NCI-H1694 treated with DMSO at 0.1 percent for 48 hours (cell line): ENCODE data around the gene PMP22.

Experiments used
- DNase-seq: peaks from one replicate; lab custom pipeline; 2025; lab: John Stamatoyannopoulos, UW

The PMP22 gene

GRCh38 chr17:15265131-15265530, at the start of gene PMP22:
PMP22 (minus strand) TSS chr17:15265326; CDS start chr17:15260727, 4,599 bp downstream.
- DNase-seq: no peak

- no peak for DNase-seq
Observed at GRCh38 chr17:15311996-15312395, 46.9 kb upstream of the PMP22 start.

GRCh38 chr17:15309793-15310192, 44.7 kb upstream of the PMP22 start:
- DNase-seq: no peak

- no peak for DNase-seq
Observed at GRCh38 chr17:15309236-15309635, 44.1 kb upstream of the PMP22 start.

- no peak for DNase-seq
Observed at GRCh38 chr17:15308758-15309157, 43.6 kb upstream of the PMP22 start.

GRCh38 chr17:15307710-15308111, 42.6 kb upstream of the PMP22 start:
- DNase-seq: no peak

GRCh38 chr17:15303851-15304250, 38.7 kb upstream of the PMP22 start:
- no peak for DNase-seq

- DNase-seq: no peak
Observed at GRCh38 chr17:15303268-15303667, 38.1 kb upstream of the PMP22 start.

GRCh38 chr17:15301845-15302244, 36.7 kb upstream of the PMP22 start:
- no peak for DNase-seq

- DNase-seq: no peak
Observed at GRCh38 chr17:15298176-15298575, 33.0 kb upstream of the PMP22 start.

- DNase-seq: no peak
Observed at GRCh38 chr17:15293558-15293957, 28.4 kb upstream of the PMP22 start.

- DNase-seq: no peak
Observed at GRCh38 chr17:15291674-15292361, 26.7 kb upstream of the PMP22 start.

- no peak for DNase-seq
Observed at GRCh38 chr17:15290605-15291004, 25.5 kb upstream of the PMP22 start.

- DNase-seq: no peak
Observed at GRCh38 chr17:15289285-15290183, 24.4 kb upstream of the PMP22 start.

- DNase-seq: no peak
Observed at GRCh38 chr17:15288859-15289258, 23.7 kb upstream of the PMP22 start.

GRCh38 chr17:15287538-15288267, 22.6 kb upstream of the PMP22 start:
- no peak for DNase-seq

GRCh38 chr17:15285466-15285865, 20.3 kb upstream of the PMP22 start:
- no peak for DNase-seq

- DNase-seq: no peak
Observed at GRCh38 chr17:15284537-15284936, 19.4 kb upstream of the PMP22 start.

GRCh38 chr17:15284107-15284506, 19.0 kb upstream of the PMP22 start:
- DNase-seq: no peak

- no peak for DNase-seq
Observed at GRCh38 chr17:15281909-15282308, 16.8 kb upstream of the PMP22 start.

- no peak for DNase-seq
Observed at GRCh38 chr17:15278924-15279477, 13.9 kb upstream of the PMP22 start.

- DNase-seq: no peak
Observed at GRCh38 chr17:15278380-15278779, 13.3 kb upstream of the PMP22 start.
